C4-2B (cell line): ENCODE data around the gene CCDC74B.
"Not testable (repeated sequence)": the region's sequence is repeated elsewhere in the genome, so short reads cannot be mapped to it uniquely, and the experiment has no call there.

Source experiments
- H3K27ac ChIP-seq: fragments of 450-650 bp; 2 replicates; pipeline ENCODE4 v1.5.1; 2017
- CTCF ChIP-seq: fragments of 450-650 bp; conservative IDR thresholded peaks from 2 replicates; pipeline ENCODE4 v1.5.1; 2017; ENCODE audit warnings: mild to moderate bottlenecking
- ZFX ChIP-seq: fragments of 450-650 bp; IDR thresholded peaks from 2 replicates; pipeline ENCODE4 v1.6.1; 2017

Gene CCDC74B

GRCh38 chr2:130165293-130166016, 20.5 kb upstream of the CCDC74B start:
- H3K27ac ChIP-seq = no peak overlapping the region
- no peak for TF ChIP-seq CTCF
- TF ChIP-seq ZFX = no peak

- H3K27ac ChIP-seq = no peak overlapping the region
- TF ChIP-seq CTCF = no peak
- no peak for TF ChIP-seq ZFX
These were observed 18.1 kb upstream of the CCDC74B start for GRCh38 chr2:130162968-130163367.

- not testable (repeated sequence) for H3K27ac ChIP-seq
These were observed 17.6 kb upstream of the CCDC74B start for GRCh38 chr2:130162486-130162885.

- not testable (repeated sequence) for H3K27ac ChIP-seq
These were observed 16.2 kb upstream of the CCDC74B start for GRCh38 chr2:130160838-130161705.

- H3K27ac ChIP-seq = no peak overlapping the region
- TF ChIP-seq CTCF (no peak), ZFX (no peak)
These were observed 15.2 kb upstream of the CCDC74B start for GRCh38 chr2:130160131-130160530.

- not testable (repeated sequence) for H3K27ac ChIP-seq
These were observed 14.5 kb upstream of the CCDC74B start for GRCh38 chr2:130159376-130159775.

GRCh38 chr2:130158631-130159030, 13.7 kb upstream of the CCDC74B start:
- no peak for TF ChIP-seq CTCF
- TF ChIP-seq ZFX = no peak
- H3K27ac ChIP-seq = no peak overlapping the region

GRCh38 chr2:130157825-130158514, 13.1 kb upstream of the CCDC74B start:
- H3K27ac ChIP-seq = not testable (repeated sequence)

GRCh38 chr2:130157354-130157753, 12.4 kb upstream of the CCDC74B start:
- not testable (repeated sequence) for H3K27ac ChIP-seq

- no peak overlapping the region; the same call in 1 of the 2 replicates for H3K27ac ChIP-seq
- no peak for TF ChIP-seq CTCF
- no peak for TF ChIP-seq ZFX
These were observed 11.7 kb upstream of the CCDC74B start for GRCh38 chr2:130156624-130157004.
